Measurements from ENCODE around the gene ALDH1B1. TPM values are rescaled to one million over a fixed set of nuclear protein-coding genes. Genes with fewer than 3 reads are reported as not detected.

ALDH1B1 gene
- total RNA-seq, 4 donors from 2014 or later = 22.1 to 58.5 (median 28.0) TPM

- intact Hi-C loops (cut with DNase I; ENCODE audit: low total_unique reads) = no loop called here
Measured at GRCh38 chr9:38408719-38409118, 16.2 kb downstream of the ALDH1B1 start.

GRCh38 chr9:38412751-38413150 lies 20.2 kb downstream of the ALDH1B1 start:
- Histone ChIP-seq H3K36me3 (no peaks in the 10 kb centered on the region), H3K4me3 (no peak overlapping the region), H3K9me3 (no peaks in the 10 kb centered on the region), H3K27me3 (no peaks in the 10 kb centered on the region), H3K4me1 (no peaks in the 10 kb centered on the region), H3K27ac (no peak overlapping the region)
- intact Hi-C loops (cut with DNase I; ENCODE audit: low total_unique reads) = no loop called here
- DNase-seq = no peak
- TF ChIP-seq CTCF (IDR thresholded peaks at IDR 0.05) (no peak), POLR2A (IDR thresholded peaks at IDR 0.05) (no peak)

More at GRCh38 chr9:38408719-38409118, 16.2 kb downstream of the ALDH1B1 start:
- Histone ChIP-seq H3K4me1 (no peaks in the 10 kb centered on the region), H3K27ac (no peak overlapping the region), H3K9me3 (no peaks in the 10 kb centered on the region), H3K27me3 (no peaks in the 10 kb centered on the region), H3K4me3 (no peak overlapping the region), H3K36me3 (no peaks in the 10 kb centered on the region)
- no peak for DNase-seq
- TF ChIP-seq POLR2A (IDR thresholded peaks at IDR 0.05) (no peak), CTCF (IDR thresholded peaks at IDR 0.05) (no peak)

- DNase-seq = no peak
- Histone ChIP-seq H3K36me3 (no peaks in the 10 kb centered on the region), H3K27ac (no peak overlapping the region), H3K9me3 (no peaks in the 10 kb centered on the region), H3K27me3 (no peaks in the 10 kb centered on the region), H3K4me1 (no peaks in the 10 kb centered on the region), H3K4me3 (no peak overlapping the region)
- intact Hi-C loops (cut with DNase I; ENCODE audit: low total_unique reads) = no loop called here
- no peak for TF ChIP-seq CTCF (IDR thresholded peaks at IDR 0.05)
- no peak for TF ChIP-seq POLR2A (IDR thresholded peaks at IDR 0.05)
Measured at GRCh38 chr9:38413283-38413682, 20.8 kb downstream of the ALDH1B1 start.

- TF ChIP-seq POLR2A (IDR thresholded peaks at IDR 0.05) (no peak), CTCF (IDR thresholded peaks at IDR 0.05) (no peak)
- no peak for DNase-seq
Measured at GRCh38 chr9:38414040-38414723, 21.7 kb downstream of the ALDH1B1 start.

GRCh38 chr9:38415856-38416255 lies 23.4 kb downstream of the ALDH1B1 start:
- intact Hi-C loops (cut with DNase I; ENCODE audit: low total_unique reads) = no loop called here
- no peaks in the 10 kb centered on the region for H3K9me3 ChIP-seq
- DNase-seq = no peak
- H3K27ac ChIP-seq = no peak overlapping the region
- H3K4me1 ChIP-seq = no peaks in the 10 kb centered on the region
- no peak overlapping the region for H3K4me3 ChIP-seq
- H3K27me3 ChIP-seq = no peaks in the 10 kb centered on the region
- TF ChIP-seq CTCF (IDR thresholded peaks at IDR 0.05) (no peak), POLR2A (IDR thresholded peaks at IDR 0.05) (no peak)
- no peaks in the 10 kb centered on the region for H3K36me3 ChIP-seq

More at GRCh38 chr9:38414040-38414723, 21.7 kb downstream of the ALDH1B1 start:
- intact Hi-C loops (cut with DNase I; ENCODE audit: low total_unique reads) = no loop called here
- Histone ChIP-seq H3K4me3 (no peak overlapping the region), H3K27ac (no peak overlapping the region), H3K4me1 (no peaks in the 10 kb centered on the region), H3K27me3 (no peaks in the 10 kb centered on the region), H3K36me3 (no peaks in the 10 kb centered on the region), H3K9me3 (no peaks in the 10 kb centered on the region)

Data from uterus (tissue), 4 donors.